Measurements from ENCODE around the gene IDNK.
"Not testable (repeated sequence)": the region's sequence is repeated elsewhere in the genome, so short reads cannot be mapped to it uniquely, and the experiment has no call there.

The IDNK gene

DNA sequence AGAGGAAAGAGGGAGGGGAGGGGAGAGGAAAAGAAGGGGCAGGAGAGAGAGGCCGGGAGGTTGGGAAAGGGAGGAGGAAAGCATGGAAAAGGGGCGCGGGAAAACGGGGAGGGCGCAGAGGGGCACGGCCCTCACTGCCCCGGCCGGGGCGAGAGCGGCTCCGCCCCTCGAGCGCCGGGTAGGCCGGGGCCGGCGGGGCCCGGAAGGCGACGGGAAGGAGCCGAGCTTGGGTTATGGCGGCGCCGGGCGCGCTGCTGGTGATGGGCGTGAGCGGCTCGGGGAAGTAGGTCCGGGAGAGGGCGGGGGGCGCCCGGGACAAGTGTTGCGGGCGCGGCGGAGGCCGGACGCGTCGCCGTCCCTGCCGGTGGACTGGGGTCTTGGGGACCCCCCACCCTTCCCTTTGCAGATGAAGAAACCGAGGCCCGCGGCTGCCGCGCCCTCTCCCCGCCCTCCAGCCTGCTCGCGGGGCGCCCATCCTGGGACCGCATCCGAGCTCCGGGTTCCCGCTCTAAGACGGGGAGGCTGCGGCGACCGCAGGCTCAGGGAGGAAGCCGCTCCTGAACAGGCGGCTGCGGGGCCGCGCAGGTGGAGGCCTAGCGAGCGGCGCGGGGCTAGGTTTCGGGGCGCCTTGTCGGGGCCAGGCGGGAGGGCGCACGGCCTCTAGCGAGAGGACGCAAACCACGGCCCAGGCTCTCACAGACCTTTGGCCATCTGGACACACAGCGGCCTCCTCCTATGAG is at the start of gene IDNK:
TSS of gene IDNK (plus strand) at position 205 of the 740 bp plus-strand sequence. CDS start at position 234, 29 bp downstream.
- FAIRE-seq = no peak

DNA sequence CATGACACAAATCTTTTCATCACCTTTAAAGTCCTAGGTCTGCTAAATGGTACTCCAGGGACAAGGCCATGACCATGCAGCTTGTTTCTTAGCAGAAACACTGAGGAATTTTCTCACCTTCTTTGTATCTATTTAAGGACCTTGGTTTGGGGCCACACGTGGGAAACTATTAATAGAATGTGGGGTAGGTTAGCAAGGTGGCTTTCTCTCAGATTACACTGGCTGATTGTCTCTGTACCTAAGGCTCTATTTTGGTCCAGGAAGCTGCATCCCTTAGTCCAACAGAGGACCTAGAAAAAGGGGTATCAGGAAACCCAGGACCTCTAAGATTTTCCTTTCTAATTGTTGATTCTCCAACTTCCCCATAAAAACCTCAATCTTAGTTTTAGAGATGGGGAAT is 48.5 kb upstream of the IDNK start:
- FAIRE-seq = no peak

DNA sequence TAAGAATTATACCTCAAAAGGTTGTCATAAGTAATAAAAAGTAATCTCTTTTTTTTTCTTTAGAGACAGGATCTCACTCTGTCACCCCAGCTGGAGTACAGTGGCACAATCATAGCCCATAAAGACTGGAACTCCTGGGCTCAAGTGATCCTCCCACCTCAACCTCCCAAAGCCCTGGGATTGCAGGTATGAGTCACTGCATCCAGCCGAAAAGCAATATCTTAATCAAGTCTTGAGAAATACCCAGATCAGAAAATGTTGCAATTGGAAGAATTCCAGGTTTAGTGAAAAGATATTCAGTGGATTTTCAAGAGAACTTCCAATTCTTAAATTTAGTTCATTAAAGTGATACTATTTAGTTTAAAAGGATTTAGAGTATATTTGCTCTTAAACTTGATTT is 40.9 kb upstream of the IDNK start:
- FAIRE-seq = no peak

DNA sequence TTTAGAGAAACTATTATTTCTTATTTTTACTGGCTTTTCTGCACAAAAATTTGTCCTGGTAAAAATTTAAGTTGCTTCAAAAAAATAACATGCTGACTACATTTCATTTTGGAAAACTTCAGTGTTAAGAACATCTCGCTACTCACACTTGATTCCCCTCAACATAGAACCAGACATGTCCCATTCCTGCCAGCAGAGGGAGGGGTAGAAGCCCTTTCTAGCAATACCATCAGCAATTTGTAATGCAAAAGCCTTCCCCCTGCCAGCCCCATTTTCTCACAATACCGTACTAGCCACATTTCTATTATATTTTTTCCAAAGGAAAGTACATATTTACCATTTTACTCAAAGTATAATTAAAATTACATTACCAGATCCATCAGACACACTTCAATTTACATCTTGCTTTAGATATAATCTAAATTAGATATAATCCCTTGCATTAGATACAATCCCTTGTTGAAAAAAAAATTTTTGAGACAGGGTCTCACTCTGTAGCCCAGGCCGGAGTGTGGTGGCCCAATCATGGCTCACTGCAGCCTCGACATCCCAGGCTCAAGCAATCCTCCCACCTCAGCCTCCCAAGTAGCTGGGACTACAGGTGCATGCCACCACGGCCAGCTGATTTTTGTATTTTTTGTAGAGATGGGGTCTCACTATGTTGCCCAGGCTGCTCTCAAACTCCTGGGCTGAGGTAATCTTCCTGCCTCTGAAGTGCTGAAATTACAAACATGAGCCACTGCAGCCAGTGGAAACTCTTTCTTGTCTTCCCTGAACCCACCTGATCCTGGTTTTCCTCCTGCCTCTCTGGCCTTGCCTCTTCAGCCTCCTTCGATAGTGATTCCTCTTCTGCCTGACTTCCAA is 39.6 kb upstream of the IDNK start:
- no peak for FAIRE-seq

DNA sequence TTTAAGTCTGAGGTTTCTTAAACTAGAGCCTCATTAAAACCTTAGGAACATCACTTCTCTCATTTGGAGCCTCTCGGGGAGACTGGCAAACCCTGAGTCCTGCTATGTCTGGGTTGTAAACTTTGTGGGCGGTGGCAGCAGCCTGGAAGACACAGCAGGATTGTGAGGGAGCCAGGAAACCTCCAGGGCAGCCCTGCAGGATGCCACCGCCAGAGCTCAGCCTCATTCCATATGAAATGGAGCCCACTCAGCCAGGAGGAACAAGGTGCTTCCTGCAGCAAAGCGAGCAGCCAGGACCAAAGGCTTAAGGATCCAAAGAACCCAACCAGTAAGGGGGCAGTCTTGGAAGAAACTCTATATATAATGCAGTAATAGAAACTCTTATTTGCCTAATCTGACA is 37.9 kb upstream of the IDNK start:
- no peak for FAIRE-seq

DNA sequence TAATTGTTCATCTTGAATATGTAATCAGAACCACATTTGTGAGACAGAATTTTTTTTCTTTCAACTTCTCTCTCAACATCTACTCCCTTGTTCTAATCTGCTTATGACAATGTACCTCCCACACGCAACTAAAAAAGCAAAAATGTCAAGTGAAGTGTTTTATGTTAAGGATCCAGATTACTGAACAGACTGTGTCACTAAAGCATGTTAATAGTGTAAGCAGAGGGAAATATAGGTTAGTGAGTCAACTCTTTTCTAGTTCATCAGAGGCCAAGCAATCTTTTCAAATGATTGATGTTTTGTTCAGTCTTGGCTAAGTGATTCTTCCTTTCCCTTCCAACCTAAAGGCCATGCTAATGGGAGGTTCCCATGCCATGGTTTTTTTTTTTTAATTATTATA is 34.7 kb upstream of the IDNK start:
- no peak for FAIRE-seq

DNA sequence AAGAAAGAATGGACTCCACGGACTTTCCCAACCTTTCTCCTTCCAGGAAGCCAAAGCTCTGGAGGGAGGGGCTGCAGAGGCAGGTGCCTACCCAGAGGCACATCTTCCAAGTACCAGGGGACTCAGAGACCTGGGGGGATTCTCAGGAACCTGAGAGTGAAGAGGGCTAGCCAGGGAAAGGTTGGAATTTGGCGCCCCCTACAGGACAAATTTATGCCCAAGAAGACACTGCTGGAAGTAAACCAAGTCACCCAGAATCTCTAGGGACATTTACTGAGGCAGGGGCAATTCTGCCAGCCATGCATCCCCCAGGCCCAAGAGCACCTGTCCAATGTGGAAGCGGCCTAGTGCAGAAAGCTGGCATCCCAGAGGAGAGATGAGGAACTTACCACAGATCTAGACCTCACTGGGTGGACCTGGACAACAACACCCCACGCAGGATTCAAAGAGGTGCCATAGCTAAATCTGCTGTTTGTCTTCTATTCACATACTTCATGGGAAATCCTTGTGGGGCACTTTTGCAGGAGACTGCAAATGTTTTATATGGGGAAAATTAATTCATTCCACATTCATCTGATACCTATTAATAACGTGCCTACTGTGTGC is 25.9 kb upstream of the IDNK start:
- no peak for FAIRE-seq

DNA sequence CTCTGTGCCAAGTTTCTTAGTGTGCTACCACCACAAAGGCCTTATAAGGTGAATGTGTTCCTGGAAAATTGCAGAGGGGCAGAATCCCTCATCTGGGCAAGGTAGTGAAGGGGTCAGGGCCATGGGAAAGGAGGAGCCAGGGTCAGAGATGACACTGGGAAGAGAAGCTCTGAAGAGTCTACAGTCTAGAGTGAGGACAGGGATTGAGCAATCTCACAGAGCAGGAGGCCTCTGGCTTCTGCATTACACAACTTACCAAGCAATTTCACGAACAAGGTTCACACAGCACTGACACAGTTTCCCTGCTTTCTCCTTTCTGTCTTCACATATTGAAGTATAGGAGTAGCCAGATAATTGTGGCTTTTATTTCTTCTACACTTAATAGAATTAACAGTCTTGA is 24.5 kb upstream of the IDNK start:
- FAIRE-seq = no peak

DNA sequence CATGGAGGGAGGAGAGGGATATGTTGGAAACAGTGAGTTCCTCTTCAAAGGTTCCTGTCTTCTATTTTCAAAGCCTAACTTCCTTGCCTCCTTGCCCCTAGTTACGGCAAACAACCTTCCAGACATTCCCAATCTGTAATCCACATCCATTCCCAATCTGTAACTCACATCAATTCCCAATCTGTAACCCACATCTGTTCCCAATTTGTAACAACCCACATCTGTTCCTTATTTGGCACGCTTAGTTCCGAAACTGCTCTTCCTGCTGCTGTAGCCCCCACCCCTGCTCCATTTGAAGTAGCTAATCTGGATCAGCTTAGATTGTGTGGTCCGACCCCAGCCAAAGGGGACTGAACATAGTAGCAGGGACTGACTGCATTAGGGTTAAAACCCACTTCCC is 23.9 kb upstream of the IDNK start:
- no peak for FAIRE-seq

DNA sequence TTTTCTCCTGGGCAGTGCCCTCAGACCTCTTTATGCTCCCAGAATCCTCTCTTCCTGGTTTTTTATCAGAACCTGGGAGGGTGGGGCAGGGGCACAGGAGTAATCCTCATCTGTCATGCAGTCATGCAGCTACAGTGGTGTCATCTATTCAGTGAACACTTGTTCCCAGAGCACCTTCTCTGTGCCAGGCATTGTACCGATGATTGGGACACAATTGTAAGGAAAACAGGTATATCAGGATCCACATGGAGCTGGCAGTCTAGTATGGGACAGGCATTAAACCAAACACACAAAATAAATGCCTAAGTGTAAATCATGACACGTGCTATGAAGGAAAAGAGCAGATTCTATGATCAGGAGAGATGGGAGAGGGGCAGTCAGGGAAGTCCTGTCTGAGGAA is 21.5 kb upstream of the IDNK start:
- FAIRE-seq = no peak

DNA sequence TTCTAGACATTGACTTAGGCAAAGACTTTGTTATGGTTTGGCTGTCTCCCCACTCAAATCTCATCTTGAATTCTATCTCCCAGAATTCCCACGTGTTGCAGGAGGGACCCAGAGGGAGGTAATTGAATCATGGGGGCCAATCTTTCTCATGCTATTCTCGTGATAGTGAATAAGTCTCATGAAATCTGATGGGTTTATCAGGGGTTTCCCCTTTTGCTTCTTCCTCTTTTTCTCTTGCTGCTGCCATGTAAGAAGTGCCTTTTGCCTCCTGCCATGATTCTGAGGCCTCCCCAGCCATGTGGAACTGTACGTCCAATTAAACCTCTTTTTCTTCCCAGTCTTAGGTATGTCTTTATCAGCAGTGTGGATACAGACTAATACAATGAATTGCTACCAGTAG is 15.3 kb upstream of the IDNK start:
- FAIRE-seq = not testable (repeated sequence)

DNA sequence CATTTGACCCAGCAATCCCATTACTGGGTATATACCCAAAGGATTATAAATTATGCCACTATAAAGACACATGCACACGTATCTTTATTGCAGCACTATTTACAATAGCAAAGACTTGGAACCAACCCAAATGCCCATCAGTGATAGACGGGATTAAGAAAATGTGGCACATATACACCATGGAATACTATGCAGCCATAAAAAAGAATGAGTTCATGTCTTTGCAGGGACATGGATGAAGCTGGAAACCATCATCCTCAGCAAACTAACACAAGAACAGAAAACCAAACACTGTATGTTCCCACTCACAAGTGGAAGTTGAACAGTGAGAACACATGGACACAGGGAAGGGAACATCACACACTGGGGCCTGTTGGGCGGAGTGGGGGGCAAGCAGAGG is 9.6 kb upstream of the IDNK start:
- FAIRE-seq = not testable (repeated sequence)

DNA sequence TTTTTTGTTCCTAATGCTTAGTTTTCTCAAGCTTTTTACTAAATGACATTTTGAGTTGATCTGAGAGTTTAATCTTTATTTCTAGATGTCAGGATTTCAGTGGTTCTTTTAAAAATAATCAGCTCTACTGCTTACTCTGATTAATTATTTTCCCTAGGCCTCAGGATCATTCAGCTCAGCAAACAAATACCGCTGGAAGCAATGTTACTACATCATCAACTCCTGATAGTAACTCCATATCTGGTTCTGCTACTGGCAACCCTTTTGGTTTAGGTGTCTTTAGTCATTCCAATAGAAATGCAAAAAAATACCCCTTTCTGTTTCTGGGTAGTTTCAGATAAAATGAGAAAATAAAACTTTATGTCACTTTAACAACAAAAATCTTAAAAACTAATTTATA is 5.6 kb upstream of the IDNK start:
- FAIRE-seq = no peak

DNA sequence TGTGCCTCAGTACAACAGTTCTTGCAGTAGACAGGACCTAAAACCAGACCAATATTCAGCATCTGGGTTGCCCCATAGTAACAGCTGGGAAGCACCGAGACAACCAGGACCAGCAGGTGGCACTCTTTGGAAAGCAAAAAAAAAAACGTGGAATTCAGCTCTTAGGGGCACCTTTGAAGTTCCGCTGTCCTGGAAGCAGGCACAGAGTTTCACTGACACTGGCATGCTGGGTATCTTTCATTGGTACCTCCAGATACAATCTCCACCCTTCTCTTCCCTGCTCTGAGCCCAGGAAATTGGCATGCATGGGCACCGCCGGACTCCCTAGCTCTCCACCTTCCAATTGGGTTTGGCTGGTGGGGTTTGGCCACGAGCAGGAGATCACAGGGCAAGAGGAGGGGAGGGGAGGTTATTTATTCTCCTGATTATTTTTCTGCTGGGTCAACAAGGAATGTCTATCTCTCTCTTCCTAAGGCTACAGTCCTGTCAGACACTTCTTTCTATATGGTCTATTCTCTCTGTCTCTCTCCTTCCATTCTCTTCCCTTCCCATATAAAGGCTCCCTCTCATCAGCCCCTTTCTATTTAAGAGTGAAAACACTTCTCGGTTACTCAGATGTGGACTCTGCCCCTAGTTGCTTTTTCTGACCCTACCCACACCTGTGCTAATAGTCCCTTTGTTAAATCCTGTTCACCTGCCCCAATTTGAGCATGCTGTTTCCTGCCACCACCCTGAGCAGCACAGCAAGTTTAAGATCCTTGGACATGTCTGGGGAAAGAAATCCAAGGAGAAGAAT is 1.9 kb upstream of the IDNK start:
- no peak for FAIRE-seq

DNA sequence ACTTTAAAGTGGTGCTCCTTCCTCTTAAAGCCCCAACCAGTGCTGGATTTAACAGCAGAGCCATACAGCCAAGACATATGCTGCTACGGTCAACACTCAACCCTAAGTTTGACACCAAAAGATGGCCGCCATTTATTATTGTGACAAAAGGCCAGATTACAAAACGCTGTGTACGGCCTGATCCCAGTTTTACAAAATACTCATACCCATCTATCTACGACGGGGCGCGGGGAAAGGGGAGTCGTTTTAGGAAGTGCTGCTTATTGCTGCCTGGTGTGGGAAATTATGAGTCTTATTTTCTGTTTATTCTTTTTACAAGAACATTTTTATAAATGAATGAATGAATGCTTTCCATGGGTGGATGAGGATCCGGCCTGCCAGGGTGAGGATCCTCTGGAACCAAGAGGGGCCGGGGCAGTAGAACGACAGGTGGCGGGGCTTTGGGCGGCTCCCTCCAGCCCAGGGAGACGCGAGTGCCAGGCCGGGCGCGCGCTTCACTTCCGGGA is 457 bp upstream of the IDNK start:
- FAIRE-seq = no peak

DNA sequence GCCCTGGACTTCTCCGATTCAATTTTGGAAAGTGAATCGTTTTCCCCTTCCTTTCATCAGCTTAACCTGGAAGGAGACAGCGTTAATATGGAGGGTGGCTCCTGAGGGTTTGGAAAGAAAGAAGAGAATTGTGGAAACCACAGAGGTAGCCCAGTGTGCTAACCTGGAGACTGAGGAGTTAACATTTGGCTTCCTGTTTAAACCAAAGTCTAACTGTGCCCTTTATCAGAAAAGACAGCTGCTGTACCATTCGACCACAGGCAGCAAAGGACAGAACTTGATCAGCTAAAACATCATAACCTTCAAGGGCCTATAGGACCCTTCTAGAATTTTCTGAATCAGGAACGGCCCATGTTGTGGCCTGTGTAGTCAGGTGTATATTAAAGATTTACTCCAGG is 735 bp downstream of the IDNK start:
- FAIRE-seq = no peak

DNA sequence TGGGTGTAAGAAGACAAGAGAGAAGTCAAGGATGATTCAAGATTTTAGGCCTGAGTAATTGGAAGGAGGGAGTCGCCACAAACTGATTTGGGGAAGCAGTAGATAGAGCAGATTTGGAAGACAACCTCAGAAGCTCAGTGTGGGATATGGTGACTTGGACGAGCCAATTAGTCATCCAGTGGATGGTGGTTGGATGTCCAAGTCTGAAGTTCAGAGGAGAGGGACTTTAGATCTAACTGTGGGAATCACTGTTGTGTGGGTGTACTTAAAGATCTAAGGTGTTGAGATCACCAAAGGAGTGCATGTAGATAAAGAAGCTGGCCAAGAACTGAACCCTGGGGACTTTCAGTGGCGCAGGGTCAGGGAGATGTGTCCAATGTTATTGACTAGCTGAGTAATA is 2.2 kb downstream of the IDNK start:
- FAIRE-seq = no peak

DNA sequence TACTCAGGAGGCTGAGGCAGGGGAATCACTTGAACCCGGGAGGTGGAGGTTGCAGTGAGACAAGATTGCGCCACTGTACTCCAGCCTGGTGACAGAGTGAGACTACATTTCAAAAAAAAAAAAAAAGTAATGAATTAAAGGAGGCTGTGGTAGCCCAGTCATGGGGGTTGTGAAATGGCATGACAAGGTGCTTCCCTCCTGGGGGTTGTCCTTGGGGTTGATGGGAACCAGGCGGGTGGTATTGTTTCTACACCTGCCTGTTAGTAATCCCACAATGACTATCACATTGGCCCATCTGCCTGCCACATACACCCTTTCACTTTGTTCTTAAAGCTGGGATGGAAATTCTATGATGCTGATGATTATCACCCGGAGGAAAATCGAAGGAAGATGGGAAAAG is 5.6 kb downstream of the IDNK start:
- FAIRE-seq = no peak

DNA sequence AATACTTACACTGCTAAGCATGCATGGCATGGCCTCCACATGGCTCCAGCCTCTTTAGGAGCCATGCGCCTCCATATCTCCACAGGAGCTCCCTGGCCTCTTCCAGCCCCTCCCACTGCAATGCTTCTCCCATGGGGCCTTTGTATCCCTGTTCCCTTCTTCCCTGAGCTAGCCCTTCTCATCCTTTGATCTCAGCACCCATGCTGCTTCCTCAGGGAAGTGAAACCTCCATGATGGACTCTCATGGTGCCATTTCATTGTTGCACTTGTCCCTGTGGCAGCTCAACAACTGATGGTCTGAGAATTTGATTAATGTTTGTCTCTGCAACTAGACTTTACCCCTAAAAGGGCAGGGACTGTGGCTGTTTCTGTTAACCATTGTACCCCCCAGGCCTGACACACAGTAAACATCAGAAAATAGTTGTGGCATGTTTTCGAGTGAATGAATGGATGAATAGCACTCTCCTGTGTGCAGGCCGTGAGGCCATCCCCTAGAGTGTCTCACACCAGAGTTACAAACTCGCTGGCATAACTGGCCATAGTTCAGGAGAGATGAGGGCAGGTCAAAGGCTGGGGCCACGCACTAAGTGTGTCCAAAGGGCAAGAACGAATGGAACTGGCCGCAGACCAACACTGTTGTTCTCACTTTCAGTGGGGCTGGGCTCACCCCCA is 6.6 kb downstream of the IDNK start:
- no peak for FAIRE-seq

DNA sequence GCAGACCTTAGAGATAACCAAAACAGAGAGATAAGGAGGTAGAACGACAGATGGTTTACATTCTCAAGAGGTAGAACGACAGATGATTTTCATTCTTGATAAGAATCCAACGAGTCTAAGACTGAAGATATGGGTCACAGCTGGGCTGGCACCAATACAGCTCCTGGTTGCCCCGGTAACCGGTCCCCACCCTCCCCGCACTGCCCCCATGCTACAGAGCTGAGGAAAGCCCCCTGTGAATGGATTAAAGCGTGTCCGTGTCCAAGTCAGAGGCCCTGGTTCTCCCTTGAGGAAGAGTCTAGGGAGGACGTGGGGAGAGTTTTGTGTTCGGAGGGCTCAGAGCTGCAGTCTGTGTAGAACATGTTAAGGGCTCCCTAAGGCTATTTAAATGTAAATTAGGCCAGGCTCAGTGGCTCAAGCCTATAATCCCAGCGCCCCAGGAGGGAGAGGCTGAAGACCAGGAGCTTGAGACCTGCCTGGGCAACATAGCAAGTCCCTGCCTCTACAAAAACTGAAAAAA is 8.1 kb downstream of the IDNK start:
- no peak for FAIRE-seq

DNA sequence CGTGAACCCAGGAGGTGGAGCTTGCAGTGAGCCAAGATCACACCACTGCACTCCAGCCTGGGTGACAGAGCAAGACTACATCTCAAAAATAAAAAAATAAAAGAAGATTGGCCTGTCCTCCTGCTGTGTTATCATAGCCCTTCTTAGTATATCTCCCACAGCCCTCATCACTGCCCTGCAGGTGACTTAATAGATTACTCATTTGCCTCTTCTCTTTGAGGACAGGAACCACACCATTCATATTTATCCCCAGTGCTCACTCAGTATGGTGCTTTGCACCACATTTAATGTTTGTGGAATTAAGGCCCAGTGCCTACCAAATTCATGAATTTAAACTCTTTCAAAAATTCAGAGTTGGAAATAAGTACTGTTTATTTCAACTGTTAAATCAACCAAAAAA is 10.3 kb downstream of the IDNK start:
- no peak for FAIRE-seq

DNA sequence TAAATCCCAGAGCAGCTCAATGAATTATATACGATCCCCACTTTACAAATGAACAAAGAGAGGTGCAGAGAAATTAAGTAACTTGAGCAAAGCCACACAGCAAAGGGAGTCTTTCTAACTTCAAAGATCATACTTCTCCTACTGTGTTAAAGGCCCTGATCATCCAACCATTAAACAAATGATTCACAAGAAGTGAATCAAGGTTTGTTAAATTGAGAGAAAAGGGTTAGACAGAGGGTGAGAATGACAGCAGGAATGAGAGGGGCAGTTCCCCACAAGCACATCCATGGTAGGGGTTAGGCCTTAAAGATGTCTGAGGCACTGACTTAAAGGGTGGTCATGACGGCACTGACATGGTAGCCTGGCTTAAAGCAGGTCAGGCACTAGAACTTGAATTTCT is 10.7 kb downstream of the IDNK start:
- FAIRE-seq = no peak

Measured in islet of Langerhans (tissue), 1 donor.